AG08395 (cell line): ENCODE results near the gene HOXB4.

Source experiments
- DNase-seq: peaks from one replicate; pipeline ENCODE4 v3.0.0; 2012; ENCODE audit warnings: mixed read lengths, low spot score

The HOXB4 gene

DNA sequence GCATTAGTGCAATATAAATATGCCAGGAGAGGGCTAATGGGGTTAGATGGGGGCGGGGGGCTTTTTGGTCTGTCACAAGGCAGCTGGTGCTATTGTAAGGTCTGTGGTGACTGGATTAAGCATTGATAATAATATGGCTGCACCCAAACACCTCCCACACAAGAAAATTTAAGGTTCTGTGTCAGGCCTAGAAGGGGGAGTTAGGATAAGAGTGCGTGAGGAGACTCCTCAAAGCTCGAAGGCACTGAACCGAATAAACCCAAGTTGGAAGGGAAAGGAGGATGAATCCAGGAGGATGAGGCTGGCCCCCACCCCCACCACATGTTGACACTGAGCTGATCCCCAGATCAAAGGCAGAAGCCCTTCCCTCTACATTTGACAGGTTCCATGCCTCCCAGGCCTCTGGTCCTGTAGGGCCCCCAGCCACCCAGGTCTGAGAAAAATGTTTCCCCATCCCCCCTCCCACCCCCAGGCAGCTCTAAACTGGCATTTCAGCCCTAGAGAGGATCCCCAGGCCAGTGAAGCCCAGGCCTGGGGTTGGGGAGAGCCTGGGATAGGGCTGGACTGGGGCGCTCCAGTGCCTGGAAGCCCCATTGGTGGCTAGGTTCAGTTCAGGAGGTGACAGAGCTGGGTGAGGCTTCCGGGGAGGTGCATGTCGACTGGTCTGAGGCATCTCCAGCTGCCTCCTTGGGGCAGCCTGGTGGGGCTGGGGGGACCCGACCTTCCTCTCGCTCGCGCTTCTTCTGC is 49.0 kb downstream of the HOXB4 start:
- DNase-seq = no peak

DNA sequence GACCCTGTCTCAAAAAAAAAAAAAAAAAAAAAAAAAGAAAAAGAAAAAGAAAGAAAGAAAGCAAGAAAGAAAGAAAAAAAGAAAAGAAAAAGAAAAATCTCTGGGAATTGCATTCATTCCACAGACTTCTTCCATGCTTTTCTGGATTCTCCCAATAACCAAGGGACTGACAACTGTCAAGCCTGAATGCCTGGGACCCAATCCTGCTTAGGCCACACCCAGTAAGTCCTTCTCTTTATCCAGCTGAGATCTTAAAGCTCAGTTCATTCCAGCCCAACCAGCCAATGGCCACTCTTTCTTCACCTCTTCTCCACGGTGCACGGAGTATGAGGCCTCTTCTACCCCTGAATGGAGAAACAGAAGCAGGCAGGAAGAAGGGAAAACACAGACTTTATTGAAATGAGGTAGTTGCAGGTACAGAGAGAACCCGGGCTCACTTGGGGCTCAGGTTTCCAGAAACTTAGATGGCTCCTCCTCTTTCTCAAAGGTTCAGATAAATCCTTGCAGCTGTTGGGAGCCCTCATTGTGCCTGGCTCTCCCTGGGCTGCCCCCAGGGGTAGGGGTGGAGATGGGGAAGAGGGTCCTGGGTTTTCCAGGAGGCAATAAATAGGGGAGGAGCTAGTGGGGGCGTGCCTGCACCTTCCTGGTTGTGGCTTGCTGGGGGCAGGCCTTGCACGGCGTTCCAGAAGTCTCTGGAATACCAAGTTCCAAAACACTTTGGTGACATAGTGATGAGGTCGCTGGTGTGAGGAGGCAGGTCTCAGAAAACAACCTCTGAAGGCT is 49.8 kb downstream of the HOXB4 start:
- DNase-seq = no peak

DNA sequence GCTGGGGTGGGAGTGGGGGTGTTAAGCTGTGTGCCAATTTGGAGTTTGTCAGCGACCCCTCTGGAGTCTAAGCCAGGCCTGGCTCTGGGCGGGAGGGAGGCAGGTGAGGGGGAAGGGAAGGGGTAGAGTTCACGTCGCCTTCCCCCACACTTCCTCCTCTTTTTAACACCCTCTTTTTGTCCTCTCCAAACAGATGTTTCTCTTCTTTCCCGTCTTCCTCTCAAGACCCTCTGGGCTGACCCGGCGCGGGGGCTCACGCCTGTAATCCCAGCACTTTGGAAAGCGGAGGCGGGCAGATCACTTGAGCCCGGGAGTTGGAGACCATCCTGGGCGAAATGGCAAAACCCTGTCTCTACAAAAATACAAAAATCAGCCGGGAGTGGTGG is 50.6 kb downstream of the HOXB4 start:
- DNase-seq = no peak

DNA sequence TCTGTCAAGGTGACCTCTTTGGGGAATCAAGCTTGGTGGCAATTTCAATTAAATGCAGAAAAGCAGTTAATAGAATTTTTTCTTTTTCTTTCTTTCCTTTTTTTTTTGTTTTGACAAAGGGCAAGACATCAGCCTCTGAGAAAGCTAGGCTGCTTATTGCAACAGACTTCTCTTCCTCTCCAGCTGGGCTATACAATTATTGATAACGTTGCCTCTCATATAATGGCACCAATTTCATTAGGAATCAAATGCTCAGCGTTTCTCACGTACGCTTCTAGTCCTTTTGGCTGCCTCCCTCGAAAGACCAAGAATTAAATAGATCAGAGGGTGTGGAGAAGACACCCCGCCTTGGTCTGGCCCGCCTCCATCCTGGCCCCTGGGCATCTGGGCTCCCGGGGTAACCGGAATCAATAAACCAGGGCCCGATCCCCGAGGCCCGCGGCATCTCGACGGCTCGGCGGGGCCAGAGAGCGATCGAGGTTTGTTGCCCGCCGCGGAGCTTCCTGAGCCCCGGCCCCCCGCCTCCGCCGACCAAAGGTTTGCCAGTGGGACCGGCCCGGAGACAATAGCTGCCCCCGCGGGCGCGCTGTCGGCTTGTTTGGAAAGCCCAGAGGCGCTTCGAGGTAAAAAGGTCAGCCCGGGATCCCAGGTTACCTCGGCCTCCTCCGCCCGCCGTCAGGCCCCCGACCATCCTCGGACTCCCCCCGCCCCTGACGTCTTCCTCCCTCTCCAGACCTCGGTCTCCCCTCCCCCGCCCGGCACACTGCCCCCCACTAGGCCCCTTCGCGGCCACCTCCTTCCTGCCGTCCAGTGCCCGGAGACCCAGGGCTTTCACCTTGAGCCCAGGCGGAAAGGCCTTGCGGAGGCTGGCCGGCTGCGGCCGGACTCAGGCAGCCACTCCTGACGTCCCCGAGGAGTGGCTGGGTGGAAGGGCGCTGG is 51.3 kb downstream of the HOXB4 start:
- DNase-seq = no peak
